ENCODE data around the gene MAP7D2. TPM values are rescaled to one million over a fixed set of nuclear protein-coding genes. Genes with fewer than 3 reads are reported as not detected.

The MAP7D2 gene
- total RNA-seq, 4 donors from 2014 or later = 0.22 to 0.27 TPM; not detected in 2

- Histone ChIP-seq H3K27ac (no peak overlapping the region), H3K4me3 (replicated peaks in 1 of 3) (no peak overlapping the region), H3K9me3 (no peaks in the 10 kb centered on the region), H3K4me1 (peaks cover 3 to 4% of the 10 kb centered on the region in 2 donors), H3K27me3 (no peaks in the 10 kb centered on the region), H3K36me3 (no peaks in the 10 kb centered on the region)
- no peak for DNase-seq
- WGBS, 2 donors = 93 to 96% methylated on average over 6 of the region's 6 CpGs
- intact Hi-C loops (cut with DNase I) = no loop called here
- TF ChIP-seq POLR2A (IDR thresholded peaks at IDR 0.05) = no peak
- TF ChIP-seq CTCF (IDR thresholded peaks at IDR 0.05) = no peak
Observed at GRCh38 chrX:19958552-19959486, 157.9 kb downstream of the MAP7D2 start.

- no peaks in the 10 kb centered on the region for H3K27me3 ChIP-seq
- TF ChIP-seq CTCF (IDR thresholded peaks at IDR 0.05) (no peak), POLR2A (IDR thresholded peaks at IDR 0.05) (no peak)
- H3K27ac ChIP-seq = no peak overlapping the region
- intact Hi-C loops (cut with DNase I) = no loop called here
- no peak for DNase-seq
- 69 to 84% methylated on average over 6 of the region's 6 CpGs for WGBS, 2 donors
- H3K4me3 ChIP-seq (replicated peaks in 1 of 3) = no peak overlapping the region
- peaks cover 3 to 4% of the 10 kb centered on the region in 2 donors for H3K4me1 ChIP-seq
- H3K36me3 ChIP-seq = no peaks in the 10 kb centered on the region
- no peaks in the 10 kb centered on the region for H3K9me3 ChIP-seq
Observed at GRCh38 chrX:19956923-19957322, 159.8 kb downstream of the MAP7D2 start.

MicroRNAs encoded within 50 kb of the gene (microRNA counts, 767-probe panel; counts per million panel counts)
- 0 to 1,613 counts per million in 2 donors for microRNA hsa-miR-23c

Small RNA genes within 50 kb of the gene (microRNA-seq; reads per million reads assigned to microRNA genes)
- gene MIR23C = 163 reads per million, percentile 58 among the genes with 10 or more reads in this experiment

Small RNA genes within 50 kb of the gene (small RNA-seq; reads per million reads assigned to genes)
- gene MIR23C = not detected
- not detected for gene RF00019
- gene RF00493 = 44.8 reads per million, percentile 95 among the genes with 10 or more reads in this experiment
- gene RF00494 = not detected

Other genes starting within 250 kb of the MAP7D2 start
- gene SH3KBP1, start 229.3 kb downstream of the MAP7D2 start, total RNA-seq = 10 to 100 TPM; 11.7 to 27.6 (median 23.9) TPM
- gene BCLAF3, start 125.8 kb downstream of the MAP7D2 start, total RNA-seq = 10 to 100 TPM; 10.8 to 16.7 (median 12.3) TPM
- 10 to 100 TPM; 47.0 to 63.6 (median 57.3) TPM for gene EIF1AX, start 24.9 kb upstream of the MAP7D2 start, total RNA-seq
- 10 to 100 TPM; 41.6 to 57.6 (median 51.4) TPM for gene RPS6KA3, start 150.0 kb upstream of the MAP7D2 start, total RNA-seq